HCT116 (cell line): Measurements from ENCODE around the gene AEBP1. TPM values are rescaled to one million over a fixed set of nuclear protein-coding genes. Genes with fewer than 3 reads are reported as not detected.
"Not testable (repeated sequence)": the region's sequence is repeated elsewhere in the genome, so short reads cannot be mapped to it uniquely, and the experiment has no call there.

Source experiments
- ATAC-seq: fragments of 200-7000 bp; cut with Tn5 transposase; 2 replicates; pipeline ENCODE4 v1.9.1; 2020; ENCODE audit warnings: mild to moderate bottlenecking, moderate library complexity
- BruUV-seq: library from RNA; stranded (reverse); fragments of 400-500 nt; replicated peaks from 2 replicates; lab custom pipeline; 2021; lab: Mats Ljungman, UMichigan
- CTCF ChIA-PET: fragments of 300-600 bp; sonication (Branson Sonifier 250); formaldehyde crosslinking; loops from one replicate; lab custom pipeline; 2021; ENCODE audit warnings: antibody characterized with exemption; lab: Charles Lee
- POLR2A ChIA-PET: fragments of 300-600, 350-600 bp; sonication (Branson Sonifier 250); formaldehyde crosslinking; loops from one replicate; lab custom pipeline; 2021; ENCODE audit warnings: antibody characterized with exemption; lab: Charles Lee
- RAD21 ChIA-PET, 2 experiments: fragments of 300-600 bp; sonication (Branson Sonifier 250); formaldehyde crosslinking; loops; one replicate each; lab custom pipeline; 2023; ENCODE audit warnings: low total read pairs in 2 of 2; ENCODE audit not compliant: uncharacterized antibody in 2 of 2, unreplicated experiment in 2 of 2, low non-redundant PET in 1 of 2; lab: Charles Lee
- DNase-seq: peaks from one replicate; pipeline ENCODE4 v3.0.0-alpha.2; 2010; ENCODE audit warnings: low read depth, low spot score
- H2AFZ ChIP-seq: fragments of 200-600 bp; shearing (Covaris generic), sonication (generic); 2 replicates; pipeline ENCODE4 v1.6.1; 2017; ENCODE audit warnings: low read depth, mixed run types, mixed read lengths, antibody characterized with exemption, low read length; ENCODE audit not compliant: poor library complexity, severe bottlenecking
- H3K27ac ChIP-seq: 2 replicates; pipeline ENCODE4 v1.5.1; 2012; ENCODE audit warnings: low read depth, low read length
- H3K27me3 ChIP-seq: fragments of 200-600 bp; sonication (generic); 2 replicates; pipeline ENCODE4 v1.6.1; 2016; ENCODE audit warnings: mixed run types, low read length, mixed read lengths; ENCODE audit not compliant: insufficient read depth
- H3K36me3 ChIP-seq, 2 experiments: fragments of 200-500 bp in 1 of 2; fragments of 200-600 bp in 1 of 2; sonication (Bioruptor generic) in 1 of 2; sonication (generic) in 1 of 2; 2 replicates each; pipeline versions ENCODE4 v1.5.1 to v1.6.1; 2014 to 2016; ENCODE audit warnings: low read length in 2 of 2, inconsistent platforms in 1 of 2, mixed read lengths in 1 of 2, mixed run types in 1 of 2; ENCODE audit not compliant: insufficient read depth in 2 of 2, control insufficient read depth in 1 of 2
- H3K4me1 ChIP-seq, 2 experiments: fragments of 200-600 bp in 1 of 2; sonication (generic) in 1 of 2; 2 replicates each; pipeline versions ENCODE4 v1.5.1 to v1.6.1; 2012 to 2017; ENCODE audit warnings: low read length in 2 of 2, inconsistent platforms in 1 of 2, mild to moderate bottlenecking in 1 of 2, mixed read lengths in 1 of 2, mixed run types in 1 of 2, moderate library complexity in 1 of 2; ENCODE audit not compliant: insufficient read depth in 2 of 2, control insufficient read depth in 1 of 2
- H3K4me2 ChIP-seq: fragments of 200-600 bp; sonication (generic); 2 replicates; pipeline ENCODE4 v1.6.1; 2017; ENCODE audit warnings: mixed run types, low read length, mixed read lengths
- H3K4me3 ChIP-seq, 2 experiments: fragments of 200-600 bp in 1 of 2; sonication (generic) in 1 of 2; replicated peaks in 1 of 2; 2 replicates each; pipeline ENCODE4 v1.5.1; 2011 to 2016; ENCODE audit warnings: low read length in 2 of 2, control low read depth in 1 of 2, low read depth in 1 of 2, mild to moderate bottlenecking in 1 of 2, mixed read lengths in 1 of 2, mixed run types in 1 of 2
- H3K79me2 ChIP-seq: fragments of 200-600 bp; sonication (generic); 2 replicates; pipeline ENCODE4 v1.6.1; 2017; ENCODE audit warnings: mild to moderate bottlenecking, mixed run types, low read length, moderate library complexity, mixed read lengths; ENCODE audit not compliant: insufficient read depth
- H3K9ac ChIP-seq: fragments of 200-600 bp; sonication (generic); 2 replicates; pipeline ENCODE4 v1.6.1; 2016; ENCODE audit warnings: low read length, mixed read lengths
- H3K9me2 ChIP-seq: fragments of 200-600 bp; sonication (generic), shearing (Covaris generic); 2 replicates; pipeline ENCODE4 v1.6.1; 2017; ENCODE audit warnings: mixed run types, mild to moderate bottlenecking, moderate library complexity; ENCODE audit not compliant: insufficient read depth
- H3K9me3 ChIP-seq, 2 experiments: fragments of 200-500 bp in 1 of 2; fragments of 200-600 bp in 1 of 2; sonication (Bioruptor generic) in 1 of 2; sonication (generic) in 1 of 2; 2 replicates each; pipeline ENCODE4 v1.6.1; 2014 to 2017; ENCODE audit warnings: low read length in 2 of 2, mixed read lengths in 2 of 2, inconsistent platforms in 1 of 2, low read depth in 1 of 2, mild to moderate bottlenecking in 1 of 2, mixed run types in 1 of 2, moderate library complexity in 1 of 2; ENCODE audit not compliant: control insufficient read depth in 1 of 2, insufficient read depth in 1 of 2
- H4K20me1 ChIP-seq: fragments of 200-600 bp; sonication (generic), shearing (Covaris generic); 2 replicates; pipeline ENCODE4 v1.6.1; 2017; ENCODE audit warnings: mixed run types, mild to moderate bottlenecking, moderate library complexity; ENCODE audit not compliant: insufficient read depth
- CBX3 ChIP-seq: IDR thresholded peaks from 2 replicates; pipeline ENCODE4 v1.6.1; 2012; ENCODE audit warnings: low read depth
- CTCF ChIP-seq, 3 experiments: fragments of 200-600 bp in 1 of 3; sonication (generic) in 1 of 3; IDR thresholded peaks in 2 of 3; conservative IDR thresholded peaks in 1 of 3; 2 replicates each; pipeline ENCODE4 v1.5.1; 2012 to 2017; ENCODE audit warnings: low read depth in 2 of 3, low read length in 2 of 3, antibody characterized with exemption in 1 of 3, borderline replicate concordance in 1 of 3, control low read depth in 1 of 3, mild to moderate bottlenecking in 1 of 3, mixed read lengths in 1 of 3, mixed run types in 1 of 3, moderate library complexity in 1 of 3; ENCODE audit not compliant: insufficient read depth in 1 of 3
- EZH2 ChIP-seq: fragments of 200-600 bp; sonication (generic); IDR thresholded peaks from 2 replicates; pipeline ENCODE4 v1.6.1; 2017; ENCODE audit warnings: antibody characterized with exemption, mixed run types
- FOSL1 ChIP-seq: IDR thresholded peaks from 2 replicates; pipeline ENCODE4 v1.6.1; 2012; ENCODE audit warnings: low read depth
- JUND ChIP-seq: IDR thresholded peaks from 2 replicates; pipeline ENCODE4 v1.6.1; 2012
- POLR2AphosphoS5 ChIP-seq: IDR thresholded peaks from 2 replicates; pipeline ENCODE4 v1.6.1; 2011; ENCODE audit warnings: mild to moderate bottlenecking, low read depth, low read length, moderate library complexity
- REST ChIP-seq: IDR thresholded peaks from 2 replicates; pipeline ENCODE4 v1.6.1; 2012; ENCODE audit warnings: low read depth
- SIN3A ChIP-seq: IDR thresholded peaks from 2 replicates; pipeline ENCODE4 v1.6.1; 2012; ENCODE audit warnings: low read depth
- SP1 ChIP-seq: IDR thresholded peaks from 2 replicates; pipeline ENCODE4 v1.6.1; 2012; ENCODE audit warnings: low read depth
- ZFX ChIP-seq: fragments of 450-650 bp; IDR thresholded peaks from 2 replicates; pipeline ENCODE4 v1.6.1; 2017
- ZNF274 ChIP-seq: fragments of 200-500 bp; sonication (Bioruptor generic); IDR thresholded peaks from 2 replicates; pipeline ENCODE4 v1.6.1; 2014; ENCODE audit warnings: mild to moderate bottlenecking, low read depth, low read length, inconsistent platforms
- intact Hi-C: fragments of 100-400 bp; cut with micrococcal nuclease; formaldehyde crosslinking; loops from 2 replicates; pipeline ENCODE4 v1.10.0; 2022
- total RNA-seq: library from RNA; stranded (reverse); gene quantifications from one replicate; pipeline ENCODE4 v1.2.1, GENCODE V29; 2021; ENCODE audit not compliant: unreplicated experiment

The AEBP1 gene
- total RNA-seq, 1 experiment from 2014 or later = 0.49 TPM

DNA sequence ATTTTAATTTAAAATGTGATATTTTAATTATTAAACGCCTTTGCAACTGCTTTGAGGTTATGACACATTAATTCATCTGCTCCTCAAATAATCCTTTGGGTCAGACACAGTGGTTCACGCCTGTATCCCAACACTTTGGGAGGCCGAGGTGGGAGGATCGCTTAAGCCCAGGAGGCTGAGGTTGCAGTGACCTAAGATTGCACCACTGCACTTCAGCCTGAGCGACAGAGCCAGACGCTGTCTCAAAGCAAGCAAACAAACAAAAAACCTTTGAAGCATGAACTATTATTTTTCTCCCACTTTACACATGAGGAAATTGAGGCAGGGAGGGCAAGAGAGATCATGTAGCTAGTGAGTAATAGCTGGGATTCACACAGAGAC lies 20.7 kb downstream of the AEBP1 start:
- no peak overlapping the region for H3K9ac ChIP-seq
- no peak overlapping the region for H3K4me3 ChIP-seq
- ChIA-PET CTCF (no interaction called here), RAD21 (no interaction called here), POLR2A (no interaction called here)
- H3K4me2 ChIP-seq = no peak overlapping the region
- peaks cover 5 to 17% of the 10 kb centered on the region in 2 experiments; a peak in 3 of 4 replicates for H3K36me3 ChIP-seq
- intact Hi-C loops = loop anchor here (5.0 kb wide), 1 partner anchor 43 kb away; the partner anchor contains the start of gene POLM
- H4K20me1 ChIP-seq = no peaks in the 10 kb centered on the region
- H3K4me1 ChIP-seq = peaks cover 3 to 19% of the 10 kb centered on the region in 2 experiments; a peak in 2 of 4 replicates
- H3K27me3 ChIP-seq = no peaks in the 10 kb centered on the region
- no peaks in the 10 kb centered on the region for H3K9me3 ChIP-seq
- BruUV-seq = no TSS peak
- ATAC-seq = no peak
- H3K27ac ChIP-seq = no peak overlapping the region
- no peaks in the 10 kb centered on the region for H3K9me2 ChIP-seq
- no peak for DNase-seq
- H3K79me2 ChIP-seq = peaks cover 34% of the 10 kb centered on the region
- no peak overlapping the region for H2AFZ ChIP-seq
- TF ChIP-seq CTCF (IDR thresholded peaks at IDR 0.05 in 2 of 3, conservative IDR thresholded peaks at IDR 0.05 in 1 of 3; ENCODE audit: borderline replicate concordance in 1 of 3, insufficient read depth in 1 of 3, low read depth in 2 of 3, low read length in 2 of 3) = no peak
- no peak for TF ChIP-seq JUND
- no peak for TF ChIP-seq ZNF274
- TF ChIP-seq FOSL1 = no peak
- TF ChIP-seq EZH2 = no peak
- TF ChIP-seq SP1 = no peak
- no peak for TF ChIP-seq CBX3
- TF ChIP-seq ZFX = no peak
- no peak for TF ChIP-seq POLR2AphosphoS5
- no peak for TF ChIP-seq REST
- TF ChIP-seq SIN3A = no peak

- H3K9me3 ChIP-seq, DNase-seq, H3K9me2 ChIP-seq, H4K20me1 ChIP-seq, RAD21 ChIA-PET, ATAC-seq, BruUV-seq, H3K36me3 ChIP-seq, H3K4me3 ChIP-seq, H3K4me2 ChIP-seq, H3K27ac ChIP-seq, H3K27me3 ChIP-seq, CTCF ChIA-PET, intact Hi-C loops, H2AFZ ChIP-seq, H3K9ac ChIP-seq, POLR2A ChIA-PET: not testable (repeated sequence)
- H3K79me2 ChIP-seq = peaks cover 17% of the 10 kb centered on the region
- H3K4me1 ChIP-seq = peaks cover 3 to 24% of the 10 kb centered on the region in 2 experiments; a peak in 2 of 4 replicates
Measured at GRCh38 chr7:44126574-44126973, 22.4 kb downstream of the AEBP1 start.
